ENCODE results near the gene PTPN7. TPM values are rescaled to one million over a fixed set of nuclear protein-coding genes. Genes with fewer than 3 reads are reported as not detected.

PTPN7 gene
- total RNA-seq, 1 donor from 2014 or later, result 7.9 TPM

DNA sequence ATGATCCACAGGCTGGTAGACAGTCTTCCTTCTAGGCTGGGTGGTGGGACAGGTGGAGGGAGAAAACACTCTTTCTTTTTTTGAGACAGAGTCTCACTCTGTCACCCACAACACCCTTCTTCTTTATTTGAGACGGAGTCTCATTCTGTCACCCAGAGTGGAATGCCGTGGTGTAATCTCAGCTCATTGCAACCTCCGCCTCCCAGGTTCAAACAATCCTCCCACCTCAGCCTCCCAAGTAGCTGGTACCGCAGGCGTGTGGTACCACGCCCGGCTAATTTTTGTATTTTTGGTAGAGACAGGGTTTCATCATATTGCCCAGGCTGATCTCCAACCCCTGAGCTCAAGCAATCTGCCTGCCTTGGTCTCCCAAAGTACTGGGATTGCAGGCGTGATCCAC is 34.8 kb downstream of the PTPN7 start:
- H3K4me3 ChIP-seq, result no peak overlapping the region
- TF ChIP-seq POLR2A (IDR thresholded peaks at IDR 0.05) (no peak), POLR2AphosphoS5 (IDR thresholded peaks at IDR 0.05; ENCODE audit: insufficient read depth in 1 of 2, low read depth in 1 of 2) (no peak)
- TF ChIP-seq, protein P1, sequence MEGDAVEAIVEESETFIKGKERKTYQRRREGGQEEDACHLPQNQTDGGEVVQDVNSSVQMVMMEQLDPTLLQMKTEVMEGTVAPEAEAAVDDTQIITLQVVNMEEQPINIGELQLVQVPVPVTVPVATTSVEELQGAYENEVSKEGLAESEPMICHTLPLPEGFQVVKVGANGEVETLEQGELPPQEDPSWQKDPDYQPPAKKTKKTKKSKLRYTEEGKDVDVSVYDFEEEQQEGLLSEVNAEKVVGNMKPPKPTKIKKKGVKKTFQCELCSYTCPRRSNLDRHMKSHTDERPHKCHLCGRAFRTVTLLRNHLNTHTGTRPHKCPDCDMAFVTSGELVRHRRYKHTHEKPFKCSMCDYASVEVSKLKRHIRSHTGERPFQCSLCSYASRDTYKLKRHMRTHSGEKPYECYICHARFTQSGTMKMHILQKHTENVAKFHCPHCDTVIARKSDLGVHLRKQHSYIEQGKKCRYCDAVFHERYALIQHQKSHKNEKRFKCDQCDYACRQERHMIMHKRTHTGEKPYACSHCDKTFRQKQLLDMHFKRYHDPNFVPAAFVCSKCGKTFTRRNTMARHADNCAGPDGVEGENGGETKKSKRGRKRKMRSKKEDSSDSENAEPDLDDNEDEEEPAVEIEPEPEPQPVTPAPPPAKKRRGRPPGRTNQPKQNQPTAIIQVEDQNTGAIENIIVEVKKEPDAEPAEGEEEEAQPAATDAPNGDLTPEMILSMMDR (IDR thresholded peaks at IDR 0.05), result no peak
- no peaks in the 10 kb centered on the region for H3K27me3 ChIP-seq
- peaks cover 26% of the 10 kb centered on the region for H3K4me1 ChIP-seq
- H3K9me3 ChIP-seq, result no peaks in the 10 kb centered on the region
- intact Hi-C loops (cut with DNase I), result no loop called here
- no peak overlapping the region for H3K27ac ChIP-seq
- DNase-seq (ENCODE audit: extremely low spot score in 2 of 2), result no peak
- no peaks in the 10 kb centered on the region for H3K36me3 ChIP-seq

DNA sequence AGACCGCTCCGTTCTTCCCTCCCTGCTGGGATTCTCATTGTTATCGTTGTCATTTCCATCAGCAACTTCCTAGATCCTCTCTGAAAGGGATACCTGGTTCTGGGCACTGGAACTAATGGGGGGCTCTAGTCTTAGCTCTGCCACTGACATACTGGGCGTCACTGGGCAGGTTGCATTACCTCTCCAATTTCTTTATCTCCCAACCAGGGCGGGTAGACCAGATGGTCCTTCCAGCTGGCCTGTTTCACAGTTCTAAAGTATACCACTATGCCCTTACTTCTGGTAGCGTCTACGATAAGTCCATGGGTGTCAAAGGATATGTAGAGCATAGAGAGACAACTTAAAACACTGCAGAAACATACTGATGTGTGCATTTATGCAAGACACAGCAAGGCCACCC is 36.3 kb downstream of the PTPN7 start:
- H3K36me3 ChIP-seq, result no peaks in the 10 kb centered on the region
- H3K27ac ChIP-seq, result no peak overlapping the region
- TF ChIP-seq, protein P1 (IDR thresholded peaks at IDR 0.05), result no peak
- TF ChIP-seq POLR2AphosphoS5 (IDR thresholded peaks at IDR 0.05; ENCODE audit: insufficient read depth in 1 of 2, low read depth in 1 of 2) (no peak), POLR2A (IDR thresholded peaks at IDR 0.05) (no peak)
- no peak for DNase-seq (ENCODE audit: extremely low spot score in 2 of 2)
- H3K27me3 ChIP-seq, result no peaks in the 10 kb centered on the region
- intact Hi-C loops (cut with DNase I), result no loop called here
- H3K9me3 ChIP-seq, result no peaks in the 10 kb centered on the region
- peaks cover 11% of the 10 kb centered on the region for H3K4me1 ChIP-seq
- H3K4me3 ChIP-seq, result no peak overlapping the region

DNA sequence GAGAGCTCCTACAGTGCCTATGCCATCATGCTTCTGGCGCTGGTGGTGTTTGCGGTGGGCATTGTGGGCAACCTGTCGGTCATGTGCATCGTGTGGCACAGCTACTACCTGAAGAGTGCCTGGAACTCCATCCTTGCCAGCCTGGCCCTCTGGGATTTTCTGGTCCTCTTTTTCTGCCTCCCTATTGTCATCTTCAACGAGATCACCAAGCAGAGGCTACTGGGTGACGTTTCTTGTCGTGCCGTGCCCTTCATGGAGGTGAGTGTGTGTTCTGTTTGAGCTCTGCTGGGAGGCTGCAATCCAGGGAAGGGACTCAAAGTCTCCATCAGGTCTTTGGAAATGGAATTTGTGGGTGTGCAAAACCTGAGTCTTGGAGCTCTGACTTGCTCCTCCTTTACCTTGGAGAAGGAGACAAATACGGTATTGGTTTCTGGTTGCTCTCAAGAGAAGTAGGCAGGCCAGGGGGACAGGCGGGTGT is 37.0 kb downstream of the PTPN7 start:
- intact Hi-C loops (cut with DNase I), result no loop called here
- Histone ChIP-seq H3K27ac (no peak overlapping the region), H3K27me3 (no peaks in the 10 kb centered on the region), H3K4me3 (no peak overlapping the region), H3K9me3 (no peaks in the 10 kb centered on the region), H3K4me1 (peaks cover 4% of the 10 kb centered on the region), H3K36me3 (no peaks in the 10 kb centered on the region)
- TF ChIP-seq POLR2A (IDR thresholded peaks at IDR 0.05) (no peak), POLR2AphosphoS5 (IDR thresholded peaks at IDR 0.05; ENCODE audit: insufficient read depth in 1 of 2, low read depth in 1 of 2) (no peak)
- TF ChIP-seq, protein P1 (IDR thresholded peaks at IDR 0.05), result no peak
- no peak for DNase-seq (ENCODE audit: extremely low spot score in 2 of 2)

DNA sequence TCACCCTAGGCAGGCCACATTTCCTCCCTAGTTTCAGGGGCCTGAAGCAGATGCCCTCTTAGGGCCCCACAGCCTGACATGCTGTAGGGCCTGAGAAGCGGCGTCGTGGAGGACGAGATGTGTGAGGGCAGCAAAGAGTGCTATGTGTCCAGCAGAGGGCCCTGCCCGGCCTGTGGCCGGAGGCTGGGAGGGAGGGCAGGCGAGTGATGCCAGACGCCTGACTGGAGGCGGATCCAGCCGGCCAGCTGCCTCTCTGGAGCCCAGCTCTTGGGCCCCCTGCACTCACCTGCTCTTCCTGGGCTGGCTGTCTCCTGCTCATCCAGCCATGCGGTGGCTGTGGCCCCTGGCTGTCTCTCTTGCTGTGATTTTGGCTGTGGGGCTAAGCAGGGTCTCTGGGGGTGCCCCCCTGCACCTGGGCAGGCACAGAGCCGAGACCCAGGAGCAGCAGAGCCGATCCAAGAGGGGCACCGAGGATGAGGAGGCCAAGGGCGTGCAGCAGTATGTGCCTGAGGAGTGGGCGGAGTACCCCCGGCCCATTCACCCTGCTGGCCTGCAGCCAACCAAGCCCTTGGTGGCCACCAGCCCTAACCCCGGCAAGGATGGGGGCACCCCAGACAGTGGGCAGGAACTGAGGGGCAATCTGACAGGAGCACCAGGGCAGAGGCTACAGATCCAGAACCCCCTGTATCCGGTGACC is 37.6 kb downstream of the PTPN7 start, which contains the start of gene GPR37L1:
Gene GPR37L1 (plus strand): TSS at position 279 of the 697 bp plus-strand sequence. CDS start 47 bp downstream, at position 326.
- H3K4me1 ChIP-seq, result no peaks in the 10 kb centered on the region
- no peak for DNase-seq (ENCODE audit: extremely low spot score in 2 of 2)
- no peaks in the 10 kb centered on the region for H3K36me3 ChIP-seq
- H3K9me3 ChIP-seq, result no peaks in the 10 kb centered on the region
- no peak within 1 kb of the TSS for H3K27ac ChIP-seq
- TF ChIP-seq, protein P1 (IDR thresholded peaks at IDR 0.05), result peak in 1 of 3 experiments; percentile 39
- TF ChIP-seq POLR2AphosphoS5 (IDR thresholded peaks at IDR 0.05; ENCODE audit: insufficient read depth in 1 of 2, low read depth in 1 of 2) (no peak), POLR2A (IDR thresholded peaks at IDR 0.05) (no peak)
- no peak within 1 kb of the TSS for H3K4me3 ChIP-seq
- H3K27me3 ChIP-seq, result no peaks in the 10 kb centered on the region
- intact Hi-C loops (cut with DNase I), result no loop called here

DNA sequence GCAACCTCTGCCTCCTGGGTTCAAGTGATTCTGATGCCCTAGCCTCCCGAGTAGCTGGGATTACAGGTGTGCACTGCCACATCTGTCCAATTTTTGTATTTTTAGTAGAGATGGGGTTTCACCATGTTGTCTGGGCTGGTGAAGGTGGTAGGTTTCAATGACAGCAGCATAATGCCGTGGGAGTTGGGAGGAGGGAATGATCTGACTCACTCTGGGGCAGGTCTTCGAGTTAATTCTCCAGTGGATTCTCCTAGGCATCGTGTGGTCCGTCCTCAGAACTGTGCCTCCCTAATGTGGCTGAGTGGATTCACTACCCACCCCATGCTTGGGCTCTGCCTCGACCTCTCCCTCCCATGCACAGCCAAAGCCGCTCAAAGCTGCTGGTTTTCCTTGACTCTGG is 39.4 kb downstream of the PTPN7 start:
- intact Hi-C loops (cut with DNase I), result no loop called here
- no peak for DNase-seq (ENCODE audit: extremely low spot score in 2 of 2)
- TF ChIP-seq POLR2AphosphoS5 (IDR thresholded peaks at IDR 0.05; ENCODE audit: insufficient read depth in 1 of 2, low read depth in 1 of 2), result no peak
- no peak for TF ChIP-seq POLR2A (IDR thresholded peaks at IDR 0.05)
- TF ChIP-seq, protein P1 (IDR thresholded peaks at IDR 0.05), result no peak

More for the DNA sequence above, 39.4 kb downstream of the PTPN7 start:
- H3K36me3 ChIP-seq, result no peaks in the 10 kb centered on the region
- no peaks in the 10 kb centered on the region for H3K4me1 ChIP-seq
- H3K4me3 ChIP-seq, result no peak overlapping the region
- H3K9me3 ChIP-seq, result no peaks in the 10 kb centered on the region
- H3K27me3 ChIP-seq, result no peaks in the 10 kb centered on the region
- H3K27ac ChIP-seq, result no peak overlapping the region
